DND-41 (cell line): Measurements from ENCODE around the gene PPID.

Experiments
- EZH2 ChIP-seq: IDR thresholded peaks from 3 replicates; pipeline ENCODE4 v1.6.1; 2012; ENCODE audit warnings: borderline replicate concordance, low read depth, mild to moderate bottlenecking, moderate library complexity, low read length, inconsistent platforms; ENCODE audit not compliant: severe bottlenecking
- TF ChIP-seq, protein P1 (sequence below): IDR thresholded peaks from 2 replicates; pipeline ENCODE4 v1.5.1; 2012; ENCODE audit warnings: borderline replicate concordance, low read length, moderate library complexity, mild to moderate bottlenecking; ENCODE audit not compliant: poor library complexity, severe bottlenecking; ENCODE audit errors: extremely low read depth

DNA sequence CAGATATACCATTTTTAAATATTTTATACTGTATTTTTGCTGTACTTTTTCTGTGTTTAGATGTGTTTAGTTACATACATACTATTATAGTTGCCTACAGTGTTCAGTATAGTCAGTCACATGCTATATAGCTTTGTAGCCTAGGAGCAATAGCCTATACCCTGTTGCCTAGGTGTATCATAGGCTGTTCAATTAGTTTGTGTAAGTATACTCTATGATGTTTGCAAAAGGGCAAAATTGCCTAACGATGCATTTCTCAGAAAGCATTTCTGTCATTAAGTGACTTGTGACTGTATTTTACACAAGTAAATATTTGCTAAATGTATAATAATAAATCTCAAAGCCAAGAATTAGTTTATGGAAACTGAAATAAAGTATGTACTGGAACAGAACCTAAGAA lies 41.6 kb downstream of the PPID start:
- TF ChIP-seq, protein P1, sequence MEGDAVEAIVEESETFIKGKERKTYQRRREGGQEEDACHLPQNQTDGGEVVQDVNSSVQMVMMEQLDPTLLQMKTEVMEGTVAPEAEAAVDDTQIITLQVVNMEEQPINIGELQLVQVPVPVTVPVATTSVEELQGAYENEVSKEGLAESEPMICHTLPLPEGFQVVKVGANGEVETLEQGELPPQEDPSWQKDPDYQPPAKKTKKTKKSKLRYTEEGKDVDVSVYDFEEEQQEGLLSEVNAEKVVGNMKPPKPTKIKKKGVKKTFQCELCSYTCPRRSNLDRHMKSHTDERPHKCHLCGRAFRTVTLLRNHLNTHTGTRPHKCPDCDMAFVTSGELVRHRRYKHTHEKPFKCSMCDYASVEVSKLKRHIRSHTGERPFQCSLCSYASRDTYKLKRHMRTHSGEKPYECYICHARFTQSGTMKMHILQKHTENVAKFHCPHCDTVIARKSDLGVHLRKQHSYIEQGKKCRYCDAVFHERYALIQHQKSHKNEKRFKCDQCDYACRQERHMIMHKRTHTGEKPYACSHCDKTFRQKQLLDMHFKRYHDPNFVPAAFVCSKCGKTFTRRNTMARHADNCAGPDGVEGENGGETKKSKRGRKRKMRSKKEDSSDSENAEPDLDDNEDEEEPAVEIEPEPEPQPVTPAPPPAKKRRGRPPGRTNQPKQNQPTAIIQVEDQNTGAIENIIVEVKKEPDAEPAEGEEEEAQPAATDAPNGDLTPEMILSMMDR, result no peak
- TF ChIP-seq EZH2, result no peak
